Sigmoid colon (tissue), 4 donors: ENCODE measurements around the gene NTN5.

ENCODE experiments used
- CTCF ChIP-seq, 4 experiments: fragments of 450-650 bp in 3 of 4; fragments of 200-600 bp in 1 of 4; IDR thresholded peaks; one replicate each; pipeline ENCODE4 v1.5.1; 2016 to 2019; ENCODE audit warnings: antibody characterized with exemption in 4 of 4, mild to moderate bottlenecking in 3 of 4, moderate library complexity in 2 of 4
- POLR2AphosphoS5 ChIP-seq, 4 donors: sonication (generic); formaldehyde crosslinking; IDR thresholded peaks; one replicate each; pipeline ENCODE4 v1.6.1; 2017; ENCODE audit warnings: antibody characterized with exemption in 4 of 4

DNA sequence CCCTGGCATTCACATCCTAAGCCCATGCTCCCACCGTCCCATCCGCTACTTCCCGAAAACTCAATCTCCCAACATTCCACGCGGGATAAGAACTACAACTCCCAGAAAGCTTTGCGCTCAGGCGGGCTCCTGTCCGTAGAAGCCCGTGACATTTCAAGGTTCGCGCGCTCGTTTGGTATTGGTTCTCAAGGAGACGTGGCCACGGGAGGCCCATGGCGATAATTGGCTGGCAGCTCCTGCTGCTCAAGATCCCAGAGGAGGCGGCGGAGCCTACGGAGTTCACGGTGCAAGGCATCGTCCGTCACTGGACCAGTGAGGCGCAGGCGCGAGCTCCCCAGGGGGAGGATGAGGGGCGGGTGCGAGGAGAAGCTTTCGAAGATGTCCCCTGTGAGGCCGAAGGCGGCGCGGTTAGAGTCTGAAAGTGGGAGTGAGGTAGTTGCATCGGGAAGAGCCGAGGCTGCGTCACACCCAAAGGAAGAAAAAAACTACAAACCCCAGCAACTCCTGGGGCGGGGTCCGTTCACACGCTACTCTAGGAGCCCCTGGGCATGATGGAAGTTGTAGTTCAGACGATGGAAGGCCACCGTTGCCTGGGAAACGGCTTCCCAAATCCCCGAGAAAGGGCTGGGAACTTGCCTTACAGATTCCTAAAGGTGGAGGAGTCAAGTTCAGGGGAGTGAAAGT, 47.9 kb upstream of the NTN5 start:
- TF ChIP-seq POLR2AphosphoS5 (IDR thresholded peaks at IDR 0.05) = peak in 3 of 4 donors; percentile 45 to 55 (median 48)
- no peak for TF ChIP-seq CTCF (IDR thresholded peaks at IDR 0.05)
